RPMI7951 (cell line): Measurements from ENCODE around the gene ACIN1. TPM values are rescaled to one million over a fixed set of nuclear protein-coding genes. Genes with fewer than 3 reads are reported as not detected.
"Not testable (repeated sequence)": the region's sequence is repeated elsewhere in the genome, so short reads cannot be mapped to it uniquely, and the experiment has no call there.

Source experiments
- DNase-seq: peaks from one replicate; pipeline ENCODE4 v3.0.0-alpha.2; 2012; ENCODE audit warnings: low read depth
- total RNA-seq: library from RNA; depleted of rRNA; stranded (reverse); fragments of >200 nt; shearing (Covaris generic); gene quantifications from 2 replicates; pipeline ENCODE4 v1.2.3, GENCODE V29; 2014; rRNA removed

ACIN1 gene
- total RNA-seq, 1 experiment from 2014 or later = 38.9 TPM

GRCh38 chr14:23015618-23016017 is 79.3 kb downstream of the ACIN1 start:
- DNase-seq = no peak

DNA sequence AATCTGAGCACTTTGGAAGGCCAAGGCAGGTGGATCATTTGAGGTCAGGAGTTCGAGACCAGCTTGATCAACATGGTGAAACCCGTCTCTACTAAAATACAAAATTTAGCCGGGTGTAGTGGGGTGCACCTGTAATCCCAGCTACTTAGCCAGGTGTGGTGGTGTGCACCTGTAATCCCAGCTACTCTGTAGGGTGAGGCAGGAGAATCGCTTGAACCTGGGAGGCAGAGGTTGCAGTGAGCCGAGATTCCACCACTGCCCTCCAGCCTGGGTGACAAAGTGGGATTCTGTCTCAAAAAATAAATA is 81.2 kb downstream of the ACIN1 start:
- not testable (repeated sequence) for DNase-seq

DNA sequence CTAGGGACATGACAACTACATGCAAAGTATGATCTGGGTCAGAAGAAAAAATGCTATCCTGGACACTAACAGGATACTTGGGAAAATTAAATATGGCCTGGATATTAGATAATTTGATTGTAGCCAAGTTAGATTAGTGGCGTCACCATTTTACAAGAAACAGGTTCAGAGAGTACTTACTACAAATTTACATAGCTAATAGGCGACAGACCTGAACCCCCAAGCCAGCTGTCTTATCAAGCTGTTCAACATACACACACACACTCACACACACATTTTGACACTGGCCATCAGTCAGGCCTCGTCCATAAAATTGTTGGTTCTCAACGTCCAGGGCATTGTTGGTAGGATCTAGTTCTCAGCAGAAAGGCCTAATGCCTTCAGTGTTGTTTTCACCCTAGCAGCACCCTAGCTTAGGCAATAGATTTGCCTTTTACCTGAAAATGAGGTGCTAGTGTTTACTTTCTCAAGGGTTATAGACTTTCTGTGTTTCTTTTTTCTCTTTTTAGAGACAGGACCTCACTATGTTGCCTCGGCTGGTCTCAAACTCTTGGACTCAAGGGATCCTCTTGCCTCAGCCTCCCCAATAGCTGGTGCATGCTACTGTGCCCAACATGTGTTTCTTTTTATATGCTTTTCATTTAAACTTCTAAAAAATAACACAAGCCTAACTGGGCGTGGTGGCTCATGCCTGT is 81.7 kb downstream of the ACIN1 start:
- no peak for DNase-seq

- DNase-seq = peak; percentile 65
Observed at GRCh38 chr14:23009939-23010726, 84.8 kb downstream of the ACIN1 start, which contains the start of gene C14orf93. Gene C14orf93 (minus strand): TSS chr14:23010143. CDS start chr14:22999023, 11,120 bp downstream.

- peak; percentile 3 for DNase-seq
Observed at GRCh38 chr14:23009483-23009938, 85.4 kb downstream of the ACIN1 start.

GRCh38 chr14:23008831-23009230 is 86.1 kb downstream of the ACIN1 start:
- DNase-seq = peak; percentile 35

Other genes with a start within 250 kb of the ACIN1 start
- gene LRP10, start 223.4 kb downstream of the ACIN1 start, total RNA-seq = 41.9 and 44.9 TPM in 2 replicates
- 0.12 and 0.59 TPM in 2 replicates for gene REM2, start 211.9 kb downstream of the ACIN1 start, total RNA-seq
- gene RBM23, start 176.0 kb downstream of the ACIN1 start, total RNA-seq = 79.2 and 93.5 TPM in 2 replicates
- gene PRMT5, start 165.8 kb downstream of the ACIN1 start, total RNA-seq = 49.3 and 61.1 TPM in 2 replicates
- 35.3 and 59.3 TPM in 2 replicates for gene HAUS4, start 138.0 kb downstream of the ACIN1 start, total RNA-seq
- 31.0 and 35.3 TPM in 2 replicates for gene AJUBA, start 112.6 kb downstream of the ACIN1 start, total RNA-seq
- gene C14orf93, start 85.0 kb downstream of the ACIN1 start, total RNA-seq = 4.4 and 8.2 TPM in 2 replicates
- 309 and 373 TPM in 2 replicates for gene PSMB5, start 60.2 kb downstream of the ACIN1 start, total RNA-seq
- 0.10 TPM in 1 of 2 replicates, not detected in the other for gene PSMB11, start 52.9 kb downstream of the ACIN1 start, total RNA-seq
- gene CDH24, start 37.6 kb downstream of the ACIN1 start, total RNA-seq = 6.7 and 8.3 TPM in 2 replicates
- gene C14orf119, start 369 bp upstream of the ACIN1 start, total RNA-seq = 62.0 and 65.7 TPM in 2 replicates
- gene CIROP, start 9.9 kb upstream of the ACIN1 start, total RNA-seq = not detected in 2 replicates
- not detected in 2 replicates for gene CEBPE, start 24.1 kb upstream of the ACIN1 start, total RNA-seq
- gene SLC7A8, start 88.5 kb upstream of the ACIN1 start, total RNA-seq = 1.6 and 2.8 TPM in 2 replicates
- not detected in 2 replicates for gene RNF212B, start 142.8 kb upstream of the ACIN1 start, total RNA-seq
- 6.4 and 9.9 TPM in 2 replicates for gene HOMEZ, start 191.0 kb upstream of the ACIN1 start, total RNA-seq
- 3.0 and 4.3 TPM in 2 replicates for gene PPP1R3E, start 207.7 kb upstream of the ACIN1 start, total RNA-seq
- gene BCL2L2, start 211.7 kb upstream of the ACIN1 start, total RNA-seq = 7.1 and 9.5 TPM in 2 replicates
- 45.6 and 49.7 TPM in 2 replicates for gene PABPN1, start 226.3 kb upstream of the ACIN1 start, total RNA-seq